HG02678 (cell line): Measurements from ENCODE around the gene TSC1.

Source experiments
- ATAC-seq: cut with Tn5 transposase; IDR thresholded peaks from one replicate; pipeline ENCODE4 v1.9.1; 2021; ENCODE audit warnings: mild to moderate bottlenecking, moderate library complexity; ENCODE audit not compliant: unreplicated experiment

TSC1 gene

GRCh38 chr9:132894862-132895835 is 49.3 kb downstream of the TSC1 start:
- ATAC-seq, result no peak

- ATAC-seq, result no peak
Measured at GRCh38 chr9:132894346-132894745, 50.1 kb downstream of the TSC1 start.

- no peak for ATAC-seq
Measured at GRCh38 chr9:132892400-132892799, 52.0 kb downstream of the TSC1 start.

GRCh38 chr9:132888151-132888550 is 56.3 kb downstream of the TSC1 start:
- ATAC-seq, result no peak

- ATAC-seq, result no peak
Measured at GRCh38 chr9:132887181-132888120, 57.0 kb downstream of the TSC1 start.

- no peak for ATAC-seq
Measured at GRCh38 chr9:132886334-132886725, 58.1 kb downstream of the TSC1 start.

- ATAC-seq, result no peak
Measured at GRCh38 chr9:132885720-132886333, 58.6 kb downstream of the TSC1 start.

- ATAC-seq, result no peak
Measured at GRCh38 chr9:132883349-132884294, 60.8 kb downstream of the TSC1 start.

GRCh38 chr9:132882616-132883015 is 61.8 kb downstream of the TSC1 start:
- ATAC-seq, result no peak

- no peak for ATAC-seq
Measured at GRCh38 chr9:132881826-132882225, 62.6 kb downstream of the TSC1 start.

- ATAC-seq, result no peak
Measured at GRCh38 chr9:132880324-132880661, 64.1 kb downstream of the TSC1 start.

- ATAC-seq, result no peak
Measured at GRCh38 chr9:132879457-132880323, 64.7 kb downstream of the TSC1 start.

GRCh38 chr9:132878695-132879456 is 65.5 kb downstream of the TSC1 start, which contains the start of gene SPACA9:
Gene SPACA9 (plus strand): TSS chr9:132878898. CDS start chr9:132883948, 5,050 bp downstream.
- ATAC-seq, result no peak

- peak; percentile 76 for ATAC-seq
Measured at GRCh38 chr9:132877824-132878694, 66.4 kb downstream of the TSC1 start, which contains the start of gene AK8. Gene AK8 (minus strand): TSS chr9:132878284. CDS start chr9:132878255, 29 bp downstream.

- no peak for ATAC-seq
Measured at GRCh38 chr9:132877458-132877823, 67.0 kb downstream of the TSC1 start.

GRCh38 chr9:132876849-132877248 is 67.6 kb downstream of the TSC1 start:
- ATAC-seq, result no peak

- no peak for ATAC-seq
Measured at GRCh38 chr9:132875159-132875558, 69.3 kb downstream of the TSC1 start.
